Vagina (tissue), 2 donors: ENCODE data around the gene EFTUD2. TPM values are rescaled to one million over a fixed set of nuclear protein-coding genes. Genes with fewer than 3 reads are reported as not detected.

Source experiments
- DNase-seq, 2 donors: peaks; one replicate each; pipeline ENCODE4 v3.0.0-alpha.2; 2017; ENCODE audit errors: extremely low spot score in 2 of 2
- H3K27ac ChIP-seq: fragments of 200-600 bp; sonication (generic); one replicate; pipeline ENCODE4 v1.5.1; 2019
- H3K27me3 ChIP-seq: fragments of 200-600 bp; sonication (generic); one replicate; pipeline ENCODE4 v1.5.1; 2019
- H3K36me3 ChIP-seq, 2 donors: fragments of 200-600 bp; sonication (generic); one replicate each; pipeline ENCODE4 v1.5.1; 2017 to 2019
- H3K4me1 ChIP-seq: fragments of 200-600 bp; sonication (generic); one replicate; pipeline ENCODE4 v1.5.1; 2019
- H3K4me3 ChIP-seq, 2 donors: fragments of 200-600 bp; sonication (generic); 1 replicate in 1 of 2; 2 replicates in 1 of 2; pipeline ENCODE4 v1.5.1; 2016 to 2019
- H3K9me3 ChIP-seq: fragments of 200-600 bp; sonication (generic); one replicate; pipeline ENCODE4 v1.5.1; 2019
- POLR2A ChIP-seq, 2 donors: fragments of 450-650 bp; IDR thresholded peaks; one replicate each; pipeline ENCODE4 v1.6.1; 2017; ENCODE audit warnings: antibody characterized with exemption in 2 of 2, mild to moderate bottlenecking in 2 of 2, moderate library complexity in 2 of 2
- POLR2AphosphoS5 ChIP-seq, 2 donors: sonication (generic); formaldehyde crosslinking; IDR thresholded peaks; one replicate each; pipeline ENCODE4 v1.9.0; 2017; ENCODE audit warnings: antibody characterized with exemption in 2 of 2, mild to moderate bottlenecking in 2 of 2, low read depth in 1 of 2; ENCODE audit not compliant: insufficient read depth in 1 of 2
- intact Hi-C: fragments of 100-400 bp; cut with DNase I; formaldehyde crosslinking; loops from one replicate; pipeline ENCODE4 v1.15.1; 2023
- total RNA-seq: library from RNA; depleted of rRNA; stranded (reverse); fragments of >200 nt; gene quantifications from one replicate; pipeline ENCODE4 v1.2.3, GENCODE V29; 2016
- TF ChIP-seq, protein P1 (sequence below), 3 experiments: fragments of 450-650 bp in 2 of 3; fragments of 200-600 bp in 1 of 3; sonication (generic) in 1 of 3; IDR thresholded peaks; one replicate each; pipeline ENCODE4 v1.5.1; 2017 to 2019; ENCODE audit warnings: antibody characterized with exemption in 3 of 3, mild to moderate bottlenecking in 2 of 3, moderate library complexity in 2 of 3

EFTUD2 gene
- total RNA-seq, 1 donor from 2014 or later = 55.5 TPM

DNA sequence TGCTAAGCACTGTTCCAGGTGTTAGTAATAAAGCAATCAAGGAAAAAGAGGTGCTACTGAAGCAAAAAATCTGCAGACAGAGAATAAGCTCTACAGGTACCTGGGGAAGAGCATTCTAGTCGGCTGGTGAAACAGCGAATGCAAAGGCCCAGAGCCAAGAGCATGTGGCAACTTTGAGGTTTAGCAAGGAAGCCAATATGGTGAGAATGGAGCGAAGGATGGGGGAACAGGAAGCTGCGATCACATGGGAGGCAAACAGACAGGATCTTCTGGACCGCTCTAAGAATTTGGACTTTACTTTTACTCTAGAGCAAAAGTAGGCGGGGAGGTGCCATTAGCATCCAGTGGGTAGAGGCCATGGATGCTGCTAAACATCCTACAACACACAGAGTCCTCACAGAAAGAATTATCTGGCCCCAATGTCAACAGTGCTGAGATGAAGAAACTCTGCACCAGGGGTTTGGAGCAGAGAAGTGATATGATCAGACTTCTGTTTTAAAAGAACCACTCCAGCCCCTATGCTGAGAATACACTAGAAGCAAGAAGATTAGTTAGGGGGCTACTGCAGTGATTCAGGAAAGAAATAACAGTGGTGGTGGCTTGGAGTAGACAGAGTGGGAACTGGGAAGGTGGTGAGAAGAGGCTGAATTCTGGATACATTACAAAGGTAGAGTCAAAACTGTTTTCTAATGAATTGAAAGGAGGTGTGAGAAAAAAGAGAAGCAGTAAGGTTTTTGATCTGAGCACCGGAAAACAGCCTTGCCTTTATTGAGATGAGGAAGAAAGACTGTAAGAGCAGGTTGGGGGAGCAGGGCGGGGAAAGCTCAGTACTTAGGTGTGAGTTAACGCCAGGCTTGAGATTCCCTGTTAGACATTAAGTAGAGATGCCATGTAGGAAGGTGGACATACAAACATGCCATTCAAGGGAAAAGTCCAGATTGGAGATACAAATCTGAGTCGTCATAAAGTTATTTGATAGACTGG is 11.0 kb downstream of the EFTUD2 start:
- TF ChIP-seq POLR2AphosphoS5 (IDR thresholded peaks at IDR 0.05; ENCODE audit: insufficient read depth in 1 of 2, low read depth in 1 of 2) (no peak), POLR2A (IDR thresholded peaks at IDR 0.05) (no peak)
- TF ChIP-seq, protein P1, sequence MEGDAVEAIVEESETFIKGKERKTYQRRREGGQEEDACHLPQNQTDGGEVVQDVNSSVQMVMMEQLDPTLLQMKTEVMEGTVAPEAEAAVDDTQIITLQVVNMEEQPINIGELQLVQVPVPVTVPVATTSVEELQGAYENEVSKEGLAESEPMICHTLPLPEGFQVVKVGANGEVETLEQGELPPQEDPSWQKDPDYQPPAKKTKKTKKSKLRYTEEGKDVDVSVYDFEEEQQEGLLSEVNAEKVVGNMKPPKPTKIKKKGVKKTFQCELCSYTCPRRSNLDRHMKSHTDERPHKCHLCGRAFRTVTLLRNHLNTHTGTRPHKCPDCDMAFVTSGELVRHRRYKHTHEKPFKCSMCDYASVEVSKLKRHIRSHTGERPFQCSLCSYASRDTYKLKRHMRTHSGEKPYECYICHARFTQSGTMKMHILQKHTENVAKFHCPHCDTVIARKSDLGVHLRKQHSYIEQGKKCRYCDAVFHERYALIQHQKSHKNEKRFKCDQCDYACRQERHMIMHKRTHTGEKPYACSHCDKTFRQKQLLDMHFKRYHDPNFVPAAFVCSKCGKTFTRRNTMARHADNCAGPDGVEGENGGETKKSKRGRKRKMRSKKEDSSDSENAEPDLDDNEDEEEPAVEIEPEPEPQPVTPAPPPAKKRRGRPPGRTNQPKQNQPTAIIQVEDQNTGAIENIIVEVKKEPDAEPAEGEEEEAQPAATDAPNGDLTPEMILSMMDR (IDR thresholded peaks at IDR 0.05) = no peak
- H3K4me1 ChIP-seq = peaks cover 9% of the 10 kb centered on the region
- no peaks in the 10 kb centered on the region for H3K9me3 ChIP-seq
- H3K27me3 ChIP-seq = no peaks in the 10 kb centered on the region
- no peak for DNase-seq
- peaks cover 0 to 49% of the 10 kb centered on the region in 2 donors for H3K36me3 ChIP-seq
- H3K27ac ChIP-seq = no peak overlapping the region
- intact Hi-C loops = no loop called here
- no peak overlapping the region for H3K4me3 ChIP-seq

DNA sequence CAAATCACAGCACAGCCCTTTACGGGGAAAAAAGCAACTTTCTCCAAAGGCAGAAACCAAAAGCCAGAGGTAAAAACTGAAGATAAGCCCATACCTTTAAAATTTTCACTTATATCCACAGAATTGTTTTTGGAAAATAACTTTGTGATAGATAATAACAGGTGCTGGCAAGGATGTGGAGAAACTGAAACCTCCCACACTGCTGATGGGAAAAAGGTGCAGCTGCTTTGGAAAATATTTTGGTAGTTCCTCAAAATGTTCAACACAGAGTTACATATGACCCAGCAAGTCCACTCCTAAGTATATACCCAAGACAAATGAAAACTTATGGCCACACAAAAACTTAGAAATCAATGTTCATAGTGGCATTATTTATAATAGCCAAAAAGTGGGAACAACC is 12.2 kb downstream of the EFTUD2 start:
- TF ChIP-seq POLR2AphosphoS5 (IDR thresholded peaks at IDR 0.05; ENCODE audit: insufficient read depth in 1 of 2, low read depth in 1 of 2) (no peak), POLR2A (IDR thresholded peaks at IDR 0.05) (no peak)
- TF ChIP-seq, protein P1 (IDR thresholded peaks at IDR 0.05) = no peak
- intact Hi-C loops = no loop called here
- DNase-seq = no peak
- Histone ChIP-seq H3K27ac (no peak overlapping the region), H3K27me3 (no peaks in the 10 kb centered on the region), H3K4me3 (no peak overlapping the region), H3K36me3 (peaks cover 0 to 52% of the 10 kb centered on the region in 2 donors), H3K4me1 (peaks cover 9% of the 10 kb centered on the region), H3K9me3 (no peaks in the 10 kb centered on the region)

DNA sequence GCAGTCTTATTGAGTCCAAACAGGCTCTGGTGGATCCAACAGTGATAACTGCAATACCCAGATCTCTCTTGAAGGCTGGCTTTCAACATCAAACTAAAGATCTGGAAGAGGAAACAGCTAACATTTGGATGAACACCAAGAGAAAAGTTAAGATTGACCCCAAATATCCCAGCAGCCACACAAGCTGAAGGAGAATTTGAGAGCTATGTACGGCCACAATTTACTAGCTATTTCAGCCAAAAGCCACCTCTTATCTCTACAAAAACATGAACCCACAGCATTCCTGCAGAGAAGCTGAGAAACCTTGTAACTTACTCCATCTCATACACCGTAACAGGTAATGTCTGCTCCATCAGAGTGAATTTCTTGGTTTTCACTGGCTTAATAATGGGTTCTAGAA is 14.3 kb downstream of the EFTUD2 start:
- Histone ChIP-seq H3K4me3 (no peak overlapping the region), H3K36me3 (peaks cover 0 to 60% of the 10 kb centered on the region in 2 donors), H3K27me3 (no peaks in the 10 kb centered on the region), H3K9me3 (no peaks in the 10 kb centered on the region), H3K27ac (no peak overlapping the region), H3K4me1 (peaks cover 9% of the 10 kb centered on the region)
- intact Hi-C loops = no loop called here
- no peak for TF ChIP-seq POLR2AphosphoS5 (IDR thresholded peaks at IDR 0.05; ENCODE audit: insufficient read depth in 1 of 2, low read depth in 1 of 2)
- TF ChIP-seq POLR2A (IDR thresholded peaks at IDR 0.05) = no peak
- TF ChIP-seq, protein P1 (IDR thresholded peaks at IDR 0.05) = no peak
- no peak for DNase-seq

DNA sequence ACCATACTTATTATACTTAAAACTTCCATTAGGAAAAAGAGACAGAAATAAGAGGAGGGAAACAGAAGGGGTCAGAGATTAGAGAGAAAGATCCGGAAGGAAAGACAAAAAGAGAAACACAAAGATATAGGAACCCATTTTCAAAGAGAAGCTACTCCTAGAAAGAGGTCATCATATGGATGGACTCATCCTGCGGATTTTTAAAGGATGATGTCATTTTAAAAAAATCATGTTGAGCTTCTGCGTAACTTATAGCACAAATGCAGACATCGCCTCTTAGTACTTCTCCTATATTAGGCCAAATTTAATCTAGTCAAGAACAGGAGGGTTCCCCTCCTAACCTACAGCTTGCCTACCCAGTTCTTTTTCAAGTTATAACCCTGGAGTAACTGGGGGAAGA is 18.1 kb downstream of the EFTUD2 start:
- TF ChIP-seq, protein P1 (IDR thresholded peaks at IDR 0.05) = no peak
- no peak for TF ChIP-seq POLR2A (IDR thresholded peaks at IDR 0.05)
- no peak for TF ChIP-seq POLR2AphosphoS5 (IDR thresholded peaks at IDR 0.05; ENCODE audit: insufficient read depth in 1 of 2, low read depth in 1 of 2)
- peaks cover 0 to 85% of the 10 kb centered on the region in 2 donors for H3K36me3 ChIP-seq
- intact Hi-C loops = no loop called here

DNA sequence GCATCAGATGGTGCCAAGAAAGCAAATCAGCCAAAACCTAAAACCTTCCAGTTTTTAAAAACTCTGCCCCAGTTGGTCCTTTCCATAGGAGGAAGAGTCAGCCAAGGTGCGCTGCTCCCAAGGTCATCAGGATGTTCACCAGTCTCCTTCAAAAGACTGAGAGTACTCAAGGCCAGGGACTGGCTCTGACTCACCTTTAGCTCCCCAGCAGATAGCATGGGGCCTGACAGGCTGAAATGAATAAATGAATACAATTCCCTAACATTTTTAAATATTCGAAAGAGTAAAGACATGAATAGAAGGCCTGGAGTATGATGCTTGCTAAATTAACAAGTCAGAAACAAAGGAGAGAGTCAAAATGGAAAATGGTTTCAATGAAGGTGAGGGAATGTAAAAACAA is 19.2 kb downstream of the EFTUD2 start:
- no peak for TF ChIP-seq POLR2AphosphoS5 (IDR thresholded peaks at IDR 0.05; ENCODE audit: insufficient read depth in 1 of 2, low read depth in 1 of 2)
- no peak for TF ChIP-seq POLR2A (IDR thresholded peaks at IDR 0.05)
- TF ChIP-seq, protein P1 (IDR thresholded peaks at IDR 0.05) = no peak
- no peak overlapping the region for H3K27ac ChIP-seq
- intact Hi-C loops = no loop called here
- H3K9me3 ChIP-seq = no peaks in the 10 kb centered on the region
- no peak overlapping the region for H3K4me3 ChIP-seq
- no peaks in the 10 kb centered on the region for H3K27me3 ChIP-seq
- no peak for DNase-seq
- peaks cover 0 to 85% of the 10 kb centered on the region in 2 donors for H3K36me3 ChIP-seq
- no peaks in the 10 kb centered on the region for H3K4me1 ChIP-seq

More for the DNA sequence above, 18.1 kb downstream of the EFTUD2 start:
- Histone ChIP-seq H3K4me3 (no peak overlapping the region), H3K27ac (no peak overlapping the region), H3K9me3 (no peaks in the 10 kb centered on the region), H3K27me3 (no peaks in the 10 kb centered on the region), H3K4me1 (no peaks in the 10 kb centered on the region)
- DNase-seq = no peak
